AG04450 (cell line): ENCODE data around the gene PBX1. TPM values are rescaled to one million over a fixed set of nuclear protein-coding genes. Genes with fewer than 3 reads are reported as not detected.

Experiments used
- CTCF ChIA-PET: fragments of 300-600, 350-600 bp; formaldehyde crosslinking; extraction: SDS; loops from one replicate; lab custom pipeline; 2022; ENCODE audit warnings: antibody characterized with exemption, inconsistent platforms; lab: Charles Lee
- POLR2A ChIA-PET: fragments of 350-600 bp; formaldehyde crosslinking; extraction: SDS; loops from one replicate; lab custom pipeline; 2021; ENCODE audit warnings: antibody characterized with exemption, inconsistent platforms; lab: Yijun Ruan, JAX
- DNase-seq: peaks from one replicate; pipeline ENCODE4 v3.0.0-alpha.2; 2011; ENCODE audit warnings: low read depth, low spot score
- H3K27ac ChIP-seq: one replicate; pipeline ENCODE4 v1.5.1; 2012; ENCODE audit warnings: low read depth, low read length, control low read depth
- H3K27me3 ChIP-seq: one replicate; pipeline ENCODE4 v1.6.0; 2012; ENCODE audit warnings: low read length; ENCODE audit not compliant: control insufficient read depth, insufficient read depth
- H3K4me3 ChIP-seq: 2 replicates; pipeline ENCODE4 v1.5.1; 2011; ENCODE audit warnings: mild to moderate bottlenecking, low read depth, low read length, control low read depth
- H3K9me3 ChIP-seq: 2 replicates; pipeline ENCODE4 v1.5.1; 2012; ENCODE audit warnings: low read length; ENCODE audit not compliant: control insufficient read depth, insufficient read depth
- polyA plus RNA-seq: library from polyadenylated mRNA; depleted of rRNA; stranded (reverse); fragments of >200 nt; gene quantifications from 2 replicates; pipeline ENCODE4 v1.2.3, GENCODE V29; 2011
- TF ChIP-seq, protein P1 (sequence below): IDR thresholded peaks from 2 replicates; pipeline ENCODE4 v1.5.1; 2011; ENCODE audit warnings: low read depth, low read length, control low read depth, inconsistent platforms

The PBX1 gene
- polyA plus RNA-seq, 1 experiment, result 49.9 TPM

DNA sequence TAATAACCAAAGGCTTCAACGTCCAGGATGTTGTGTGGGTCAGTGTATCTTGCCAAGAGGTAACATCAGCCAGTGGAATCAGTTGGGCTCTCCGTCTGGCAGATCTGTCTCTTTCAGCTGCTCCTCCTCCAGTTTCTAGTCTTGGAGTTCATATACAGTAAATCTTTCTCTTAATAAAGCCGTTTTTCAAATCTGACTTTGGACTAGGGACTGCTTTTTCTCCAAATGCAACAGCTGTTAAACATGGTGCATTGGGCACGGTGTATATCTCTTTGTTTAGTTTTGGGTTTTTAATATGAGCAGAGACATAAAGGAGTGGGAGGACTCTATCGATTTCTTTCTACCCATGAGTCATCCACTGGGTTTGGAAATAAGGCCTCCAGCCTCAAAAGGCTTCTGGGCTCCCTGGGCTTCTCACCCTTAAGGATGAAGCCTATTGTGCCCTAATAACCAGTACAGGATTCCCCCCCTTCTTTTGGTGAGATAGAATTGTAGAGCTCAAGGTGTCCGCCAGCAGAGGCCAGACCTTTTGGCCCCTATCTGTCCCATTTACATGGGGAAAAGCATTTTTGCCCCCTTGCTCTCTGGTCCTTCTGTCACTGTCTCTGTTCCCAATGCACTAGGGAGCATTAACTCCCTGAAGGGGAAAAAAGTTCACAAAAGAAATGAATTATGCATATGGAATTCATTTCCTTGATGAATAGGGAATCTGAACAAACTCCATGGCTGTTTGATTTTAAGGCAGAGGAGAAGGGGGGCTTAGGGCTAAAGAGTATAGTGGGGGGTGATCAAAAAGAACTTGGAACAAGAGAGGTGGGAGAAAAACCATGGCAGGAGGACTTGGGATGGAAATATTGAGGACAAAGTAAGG, 86.0 kb downstream of the PBX1 start:
- ChIA-PET CTCF (interaction anchor here (0.7 to 1.9 kb wide), 3 partner anchors 14 to 142 kb away, joined by 3 to 5 read pairs (median 4); no protein-coding TSS in a partner anchor), POLR2A (no interaction called here)
- no peaks in the 10 kb centered on the region for H3K9me3 ChIP-seq
- no peaks in the 10 kb centered on the region for H3K27me3 ChIP-seq
- peak overlapping the region; percentile 53 for H3K27ac ChIP-seq
- peak; percentile 37 for DNase-seq
- H3K4me3 ChIP-seq, result no peak overlapping the region
- TF ChIP-seq, protein P1, sequence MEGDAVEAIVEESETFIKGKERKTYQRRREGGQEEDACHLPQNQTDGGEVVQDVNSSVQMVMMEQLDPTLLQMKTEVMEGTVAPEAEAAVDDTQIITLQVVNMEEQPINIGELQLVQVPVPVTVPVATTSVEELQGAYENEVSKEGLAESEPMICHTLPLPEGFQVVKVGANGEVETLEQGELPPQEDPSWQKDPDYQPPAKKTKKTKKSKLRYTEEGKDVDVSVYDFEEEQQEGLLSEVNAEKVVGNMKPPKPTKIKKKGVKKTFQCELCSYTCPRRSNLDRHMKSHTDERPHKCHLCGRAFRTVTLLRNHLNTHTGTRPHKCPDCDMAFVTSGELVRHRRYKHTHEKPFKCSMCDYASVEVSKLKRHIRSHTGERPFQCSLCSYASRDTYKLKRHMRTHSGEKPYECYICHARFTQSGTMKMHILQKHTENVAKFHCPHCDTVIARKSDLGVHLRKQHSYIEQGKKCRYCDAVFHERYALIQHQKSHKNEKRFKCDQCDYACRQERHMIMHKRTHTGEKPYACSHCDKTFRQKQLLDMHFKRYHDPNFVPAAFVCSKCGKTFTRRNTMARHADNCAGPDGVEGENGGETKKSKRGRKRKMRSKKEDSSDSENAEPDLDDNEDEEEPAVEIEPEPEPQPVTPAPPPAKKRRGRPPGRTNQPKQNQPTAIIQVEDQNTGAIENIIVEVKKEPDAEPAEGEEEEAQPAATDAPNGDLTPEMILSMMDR, result no peak

DNA sequence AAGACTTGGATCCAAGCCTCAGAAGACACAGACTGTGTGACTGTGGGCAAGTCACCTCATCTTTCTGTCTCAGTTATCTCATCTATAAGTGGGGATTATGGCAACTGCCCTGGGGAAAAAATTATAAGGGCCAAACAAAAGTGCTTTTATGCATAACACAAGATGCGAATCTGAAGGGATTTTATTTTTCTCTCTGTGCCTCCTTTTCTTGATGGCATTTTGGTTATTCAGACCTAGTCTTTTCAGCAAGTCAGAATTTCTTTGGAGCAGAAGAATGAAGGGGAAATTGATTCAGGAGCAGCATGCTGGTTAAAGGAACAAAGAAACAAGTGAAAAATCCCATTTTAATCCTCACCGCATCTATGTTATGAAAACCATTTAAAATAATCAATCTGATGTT, 86.9 kb downstream of the PBX1 start:
- Histone ChIP-seq H3K4me3 (no peak overlapping the region), H3K27me3 (no peaks in the 10 kb centered on the region), H3K27ac (no peak overlapping the region), H3K9me3 (no peaks in the 10 kb centered on the region)
- DNase-seq, result no peak
- POLR2A ChIA-PET, result no interaction called here
- TF ChIP-seq, protein P1, result no peak
- CTCF ChIA-PET, result no interaction called here

DNA sequence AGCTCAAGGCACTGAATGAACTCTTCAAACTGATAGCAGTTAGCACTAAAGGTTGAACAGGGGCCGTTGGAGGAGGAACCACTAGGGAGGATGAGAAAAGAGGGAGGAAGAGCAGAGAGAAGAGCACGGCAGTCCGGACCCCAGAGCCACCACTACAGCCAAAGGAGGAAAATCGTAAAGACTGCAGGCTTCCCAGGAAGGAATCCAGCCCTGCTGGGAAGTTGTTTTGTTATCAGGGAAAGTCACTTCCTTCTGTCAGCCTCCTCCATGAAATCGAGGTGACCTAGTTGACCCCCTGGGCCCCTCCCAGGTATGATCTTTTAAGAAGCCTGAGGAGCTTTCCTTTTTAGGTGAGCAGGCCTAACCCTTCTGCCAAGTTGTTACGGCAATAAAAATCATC, 88.2 kb downstream of the PBX1 start:
- TF ChIP-seq, protein P1, result no peak
- CTCF ChIA-PET, result interaction anchor here (1.0 kb wide), 1 partner anchor 140 kb away, joined by 3 read pairs; no protein-coding TSS in a partner anchor
- no peak overlapping the region for H3K4me3 ChIP-seq
- no peak overlapping the region for H3K27ac ChIP-seq
- H3K9me3 ChIP-seq, result no peaks in the 10 kb centered on the region
- H3K27me3 ChIP-seq, result no peaks in the 10 kb centered on the region
- POLR2A ChIA-PET, result no interaction called here
- no peak for DNase-seq

DNA sequence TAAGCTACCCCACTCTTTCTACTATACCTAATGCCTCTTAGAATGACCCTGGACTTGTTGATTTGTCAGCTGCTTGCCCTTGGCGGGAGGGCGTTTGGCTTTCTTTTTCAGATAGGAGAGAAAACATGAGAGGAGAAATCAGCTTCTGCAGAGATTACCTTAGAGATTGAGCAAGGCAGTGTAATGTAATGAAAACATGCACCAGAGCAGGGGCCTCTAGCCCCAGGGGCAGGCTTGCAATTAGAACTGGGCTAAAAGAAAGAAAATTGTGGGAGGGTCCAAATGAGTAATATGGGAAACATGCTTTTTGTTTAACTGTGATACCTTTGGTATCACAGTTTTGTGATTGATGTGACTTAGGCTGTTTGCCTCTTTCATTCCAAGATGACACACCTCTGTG, 89.7 kb downstream of the PBX1 start:
- no peaks in the 10 kb centered on the region for H3K27me3 ChIP-seq
- H3K4me3 ChIP-seq, result no peak overlapping the region
- no peak overlapping the region for H3K27ac ChIP-seq
- CTCF ChIA-PET, result interaction anchor here (0.8 kb wide), 1 partner anchor 409 kb away, joined by 3 read pairs; no protein-coding TSS in a partner anchor
- DNase-seq, result no peak
- POLR2A ChIA-PET, result no interaction called here
- H3K9me3 ChIP-seq, result no peaks in the 10 kb centered on the region
- TF ChIP-seq, protein P1, result no peak

DNA sequence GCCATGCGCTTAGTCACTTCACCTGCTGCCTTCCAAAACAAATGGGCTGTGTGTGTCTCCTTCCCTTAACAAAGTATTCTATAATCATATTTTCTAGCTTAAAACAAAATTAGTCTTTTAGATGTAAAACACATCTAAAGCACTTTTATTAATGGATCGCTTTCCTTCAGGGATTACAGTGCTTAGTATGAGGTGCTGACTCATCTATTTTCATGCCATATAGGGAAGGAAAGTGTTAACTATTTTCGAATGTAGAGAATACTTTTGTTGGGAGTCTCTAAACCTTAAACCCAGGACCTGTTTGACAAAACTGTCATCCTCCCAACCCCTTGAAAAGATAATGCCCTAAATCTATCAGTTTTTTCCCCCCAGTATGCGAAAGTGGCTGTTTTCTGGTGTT, 90.2 kb downstream of the PBX1 start:
- Histone ChIP-seq H3K27ac (no peak overlapping the region), H3K4me3 (no peak overlapping the region), H3K9me3 (no peaks in the 10 kb centered on the region), H3K27me3 (no peaks in the 10 kb centered on the region)
- ChIA-PET CTCF (interaction anchor here (0.6 to 0.8 kb wide), 2 partner anchors 138 to 409 kb away, joined by 3 read pairs; no protein-coding TSS in a partner anchor), POLR2A (no interaction called here)
- TF ChIP-seq, protein P1, result no peak
- DNase-seq, result no peak
